Measurements from ENCODE around the gene ASPG. TPM values are rescaled to one million over a fixed set of nuclear protein-coding genes. Genes with fewer than 3 reads are reported as not detected.

Gene ASPG
- total RNA-seq, 4 donors from 2014 or later = 26.0 to 38.5 (median 28.2) TPM

GRCh38 chr14:104107101-104107581 lies 21.6 kb downstream of the ASPG start:
- no peak overlapping the region for H3K4me3 ChIP-seq
- peak; percentile 63 to 76 for DNase-seq (ENCODE audit: low spot score in 2 of 2)
- no peak for TF ChIP-seq POLR2AphosphoS5 (IDR thresholded peaks at IDR 0.05)
- no peak for TF ChIP-seq POLR2A (IDR thresholded peaks at IDR 0.05)
- TF ChIP-seq EP300 (IDR thresholded peaks at IDR 0.05) = no peak
- TF ChIP-seq CTCF (IDR thresholded peaks at IDR 0.05) = no peak
- no peaks in the 10 kb centered on the region for H3K36me3 ChIP-seq
- WGBS = 95% methylated on average over 11 of the region's 19 CpGs
- H3K9me3 ChIP-seq = no peaks in the 10 kb centered on the region
- H3K27ac ChIP-seq = peak overlapping the region; percentile 81
- H3K4me1 ChIP-seq = peaks cover 85% of the 10 kb centered on the region
- H3K27me3 ChIP-seq = peaks cover 4% of the 10 kb centered on the region

GRCh38 chr14:104107611-104108569 lies 22.4 kb downstream of the ASPG start:
- Histone ChIP-seq H3K27ac (peak overlapping the region; percentile 81), H3K27me3 (peaks cover 4% of the 10 kb centered on the region), H3K9me3 (no peaks in the 10 kb centered on the region), H3K36me3 (no peaks in the 10 kb centered on the region), H3K4me3 (no peak overlapping the region), H3K4me1 (peaks cover 87% of the 10 kb centered on the region)
- WGBS = 57% methylated on average over 12 of the region's 32 CpGs
- DNase-seq (ENCODE audit: low spot score in 2 of 2) = peak; percentile 57 to 75
- TF ChIP-seq CTCF (IDR thresholded peaks at IDR 0.05) (no peak), POLR2AphosphoS5 (IDR thresholded peaks at IDR 0.05) (no peak), POLR2A (IDR thresholded peaks at IDR 0.05) (no peak), EP300 (IDR thresholded peaks at IDR 0.05) (no peak)

GRCh38 chr14:104108570-104109541 lies 23.4 kb downstream of the ASPG start:
- WGBS = 75% methylated on average over 4 of the region's 26 CpGs
- H3K36me3 ChIP-seq = no peaks in the 10 kb centered on the region
- peak; percentile 68 to 78 for DNase-seq (ENCODE audit: low spot score in 2 of 2)
- H3K4me3 ChIP-seq = no peak overlapping the region
- H3K27me3 ChIP-seq = peaks cover 10% of the 10 kb centered on the region
- TF ChIP-seq POLR2AphosphoS5 (IDR thresholded peaks at IDR 0.05) (no peak), POLR2A (IDR thresholded peaks at IDR 0.05) (no peak), EP300 (IDR thresholded peaks at IDR 0.05) (no peak), CTCF (IDR thresholded peaks at IDR 0.05) (no peak)
- no peaks in the 10 kb centered on the region for H3K9me3 ChIP-seq
- peak overlapping the region; percentile 81 for H3K27ac ChIP-seq
- peaks cover 87% of the 10 kb centered on the region for H3K4me1 ChIP-seq

- Histone ChIP-seq H3K27ac (peak overlapping the region; percentile 95), H3K9me3 (no peaks in the 10 kb centered on the region), H3K4me1 (peaks cover 77% of the 10 kb centered on the region), H3K27me3 (peaks cover 16% of the 10 kb centered on the region), H3K36me3 (no peaks in the 10 kb centered on the region), H3K4me3 (no peak overlapping the region)
- TF ChIP-seq POLR2A (IDR thresholded peaks at IDR 0.05) (no peak), CTCF (IDR thresholded peaks at IDR 0.05) (no peak)
- DNase-seq (ENCODE audit: low spot score in 2 of 2) = peak; percentile 59 to 67
- 82% methylated on average over 11 of the region's 24 CpGs for WGBS
Observed at GRCh38 chr14:104109731-104110361, 24.3 kb downstream of the ASPG start.
